A673 (cell line): ENCODE results near the gene DIDO1. TPM values are rescaled to one million over a fixed set of nuclear protein-coding genes. Genes with fewer than 3 reads are reported as not detected.

Source experiments
- BruUV-seq: library from RNA; stranded (reverse); fragments of 400-500 nt; replicated peaks from 2 replicates; lab custom pipeline; 2021; lab: Mats Ljungman, UMichigan
- CTCF ChIA-PET: fragments of 300-600 bp; sonication (Branson Sonifier 250); formaldehyde crosslinking; loops from one replicate; lab custom pipeline; 2022; ENCODE audit warnings: antibody characterized with exemption; lab: Charles Lee
- POLR2A ChIA-PET: fragments of 300-600 bp; sonication (Branson Sonifier 250); formaldehyde crosslinking; loops from one replicate; lab custom pipeline; 2022; ENCODE audit warnings: antibody characterized with exemption; ENCODE audit not compliant: low non-redundant PET; lab: Charles Lee
- DNase-seq: peaks from one replicate; pipeline ENCODE4 v3.0.0-alpha.2; 2015; ENCODE audit warnings: low spot score
- H3K27ac ChIP-seq: fragments of 200-600 bp; sonication (generic); 2 replicates; pipeline ENCODE4 v1.5.1; 2016; ENCODE audit warnings: mixed run types, low read depth, mild to moderate bottlenecking, mixed read lengths, antibody characterized with exemption, low read length; ENCODE audit not compliant: poor library complexity, severe bottlenecking
- H3K27me3 ChIP-seq: fragments of 200-600 bp; sonication (generic); replicated peaks from 2 replicates; pipeline ENCODE4 v1.6.1; 2017; ENCODE audit warnings: mixed run types, low read depth, mild to moderate bottlenecking, mixed read lengths, antibody characterized with exemption, low read length; ENCODE audit not compliant: insufficient read depth, poor library complexity
- H3K36me3 ChIP-seq: fragments of 200-600 bp; sonication (generic); 2 replicates; pipeline ENCODE4 v1.6.1; 2016; ENCODE audit warnings: mixed run types, mild to moderate bottlenecking, mixed read lengths, antibody characterized with exemption, low read length; ENCODE audit not compliant: insufficient read depth, poor library complexity, severe bottlenecking
- H3K4me1 ChIP-seq: fragments of 200-600 bp; sonication (generic); 2 replicates; pipeline ENCODE4 v1.6.1; 2017; ENCODE audit warnings: mixed run types, mild to moderate bottlenecking, mixed read lengths, antibody characterized with exemption, low read length; ENCODE audit not compliant: insufficient read depth, poor library complexity, severe bottlenecking
- H3K4me3 ChIP-seq: fragments of 200-600 bp; sonication (generic); 2 replicates; pipeline ENCODE4 v1.5.1; 2016; ENCODE audit warnings: low read depth, mixed run types, mild to moderate bottlenecking, mixed read lengths, low read length; ENCODE audit not compliant: poor library complexity, severe bottlenecking
- H3K9me3 ChIP-seq: fragments of 200-600 bp; sonication (generic); 2 replicates; pipeline ENCODE4 v1.6.1; 2016; ENCODE audit warnings: mixed run types, low read depth, mild to moderate bottlenecking, mixed read lengths, antibody characterized with exemption, low read length; ENCODE audit not compliant: poor library complexity, severe bottlenecking
- CTCF ChIP-seq: fragments of 300-800, 200-600 bp; sonication (generic); conservative IDR thresholded peaks from 2 replicates; pipeline ENCODE4 v1.5.1; 2017; ENCODE audit warnings: low read depth, mild to moderate bottlenecking, antibody characterized with exemption, low read length, moderate library complexity, mixed read lengths
- EZH2 ChIP-seq: fragments of 200-600 bp; sonication (generic); IDR thresholded peaks from 2 replicates; pipeline ENCODE4 v1.6.1; 2017; ENCODE audit warnings: borderline replicate concordance, low read depth, mild to moderate bottlenecking, mixed read lengths, antibody characterized with exemption, low read length; ENCODE audit not compliant: poor library complexity, severe bottlenecking
- intact Hi-C: fragments of 100-400 bp; cut with micrococcal nuclease; formaldehyde crosslinking; loops from one replicate; pipeline ENCODE4 v1.10.0; 2022; ENCODE audit not compliant: unreplicated experiment
- total RNA-seq: library from RNA; stranded (reverse); gene quantifications from 2 replicates; pipeline ENCODE4 v1.2.3, GENCODE V29; 2021

DIDO1 gene
- total RNA-seq, 1 experiment from 2014 or later, result 64.4 TPM

- intact Hi-C loops, result no loop called here
- peaks cover 30% of the 10 kb centered on the region for H3K27me3 ChIP-seq
- ChIA-PET CTCF (no interaction called here), POLR2A (no interaction called here)
- no peak overlapping the region for H3K4me3 ChIP-seq
- H3K9me3 ChIP-seq, result no peaks in the 10 kb centered on the region
- H3K36me3 ChIP-seq, result no peaks in the 10 kb centered on the region
- BruUV-seq, result no TSS peak
- no peaks in the 10 kb centered on the region for H3K4me1 ChIP-seq
- no peak for DNase-seq
- H3K27ac ChIP-seq, result no peak overlapping the region
- TF ChIP-seq EZH2, result no peak
- TF ChIP-seq CTCF, result no peak
Measured at GRCh38 chr20:62970307-62971210, 44.3 kb upstream of the DIDO1 start.

- Histone ChIP-seq H3K9me3 (no peaks in the 10 kb centered on the region), H3K27me3 (peaks cover 23% of the 10 kb centered on the region), H3K36me3 (no peaks in the 10 kb centered on the region), H3K27ac (no peak overlapping the region), H3K4me3 (no peak overlapping the region), H3K4me1 (no peaks in the 10 kb centered on the region)
- CTCF ChIA-PET, result no interaction called here
- intact Hi-C loops, result no loop called here
- POLR2A ChIA-PET, result no interaction called here
- TF ChIP-seq CTCF (no peak), EZH2 (no peak)
- no TSS peak for BruUV-seq
- DNase-seq, result no peak
Measured at GRCh38 chr20:62969939-62970306, 43.6 kb upstream of the DIDO1 start.

- Histone ChIP-seq H3K27ac (no peak overlapping the region), H3K27me3 (peaks cover 17% of the 10 kb centered on the region), H3K36me3 (no peaks in the 10 kb centered on the region), H3K9me3 (no peaks in the 10 kb centered on the region), H3K4me3 (no peak overlapping the region), H3K4me1 (no peaks in the 10 kb centered on the region)
- POLR2A ChIA-PET, result no interaction called here
- DNase-seq, result peak; percentile 48
- TF ChIP-seq CTCF, result no peak
- no peak for TF ChIP-seq EZH2
- CTCF ChIA-PET, result no interaction called here
- BruUV-seq, result no TSS peak
- intact Hi-C loops, result no loop called here
Measured at GRCh38 chr20:62969179-62969760, 43.0 kb upstream of the DIDO1 start.
